ENCODE data around the gene MVB12B. TPM values are rescaled to one million over a fixed set of nuclear protein-coding genes. Genes with fewer than 3 reads are reported as not detected.
A peak's percentile ranks its signal among the peaks of the same experiment; 100 is the strongest.

The MVB12B gene
- total RNA-seq, 1 donor from 2014 or later: 20.2 TPM

- Mint-ChIP-seq H3K27ac (ENCODE audit: unreplicated experiment) (no peak overlapping the region), H3K4me1 (ENCODE audit: unreplicated experiment) (no peaks in the 10 kb centered on the region), H3K9me3 (ENCODE audit: unreplicated experiment) (no peaks in the 10 kb centered on the region), H3K27me3 (ENCODE audit: unreplicated experiment) (no peaks in the 10 kb centered on the region), H3K36me3 (ENCODE audit: unreplicated experiment) (peaks cover 14% of the 10 kb centered on the region), H3K4me3 (ENCODE audit: unreplicated experiment) (no peak overlapping the region)
- TF ChIP-seq, protein P1, sequence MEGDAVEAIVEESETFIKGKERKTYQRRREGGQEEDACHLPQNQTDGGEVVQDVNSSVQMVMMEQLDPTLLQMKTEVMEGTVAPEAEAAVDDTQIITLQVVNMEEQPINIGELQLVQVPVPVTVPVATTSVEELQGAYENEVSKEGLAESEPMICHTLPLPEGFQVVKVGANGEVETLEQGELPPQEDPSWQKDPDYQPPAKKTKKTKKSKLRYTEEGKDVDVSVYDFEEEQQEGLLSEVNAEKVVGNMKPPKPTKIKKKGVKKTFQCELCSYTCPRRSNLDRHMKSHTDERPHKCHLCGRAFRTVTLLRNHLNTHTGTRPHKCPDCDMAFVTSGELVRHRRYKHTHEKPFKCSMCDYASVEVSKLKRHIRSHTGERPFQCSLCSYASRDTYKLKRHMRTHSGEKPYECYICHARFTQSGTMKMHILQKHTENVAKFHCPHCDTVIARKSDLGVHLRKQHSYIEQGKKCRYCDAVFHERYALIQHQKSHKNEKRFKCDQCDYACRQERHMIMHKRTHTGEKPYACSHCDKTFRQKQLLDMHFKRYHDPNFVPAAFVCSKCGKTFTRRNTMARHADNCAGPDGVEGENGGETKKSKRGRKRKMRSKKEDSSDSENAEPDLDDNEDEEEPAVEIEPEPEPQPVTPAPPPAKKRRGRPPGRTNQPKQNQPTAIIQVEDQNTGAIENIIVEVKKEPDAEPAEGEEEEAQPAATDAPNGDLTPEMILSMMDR (IDR thresholded peaks at IDR 0.05): no peak
- DNase-seq (ENCODE audit: extremely low spot score, unreplicated experiment): peak; percentile 32
Measured at GRCh38 chr9:126456441-126457174, 130.0 kb downstream of the MVB12B start.

GRCh38 chr9:126457175-126457547 lies 130.5 kb downstream of the MVB12B start:
- H3K4me3 Mint-ChIP-seq (ENCODE audit: unreplicated experiment): no peak overlapping the region
- no peaks in the 10 kb centered on the region for H3K27me3 Mint-ChIP-seq (ENCODE audit: unreplicated experiment)
- H3K36me3 Mint-ChIP-seq (ENCODE audit: unreplicated experiment): peaks cover 14% of the 10 kb centered on the region
- no peaks in the 10 kb centered on the region for H3K9me3 Mint-ChIP-seq (ENCODE audit: unreplicated experiment)
- TF ChIP-seq, protein P1 (IDR thresholded peaks at IDR 0.05): no peak
- peak; percentile 57 for DNase-seq (ENCODE audit: extremely low spot score, unreplicated experiment)
- H3K4me1 Mint-ChIP-seq (ENCODE audit: unreplicated experiment): no peaks in the 10 kb centered on the region
- no peak overlapping the region for H3K27ac Mint-ChIP-seq (ENCODE audit: unreplicated experiment)

GRCh38 chr9:126457890-126458289 lies 131.3 kb downstream of the MVB12B start:
- Mint-ChIP-seq H3K27ac (ENCODE audit: unreplicated experiment) (no peak overlapping the region), H3K27me3 (ENCODE audit: unreplicated experiment) (no peaks in the 10 kb centered on the region), H3K9me3 (ENCODE audit: unreplicated experiment) (no peaks in the 10 kb centered on the region), H3K36me3 (ENCODE audit: unreplicated experiment) (peaks cover 14% of the 10 kb centered on the region), H3K4me3 (ENCODE audit: unreplicated experiment) (no peak overlapping the region), H3K4me1 (ENCODE audit: unreplicated experiment) (no peaks in the 10 kb centered on the region)
- no peak for DNase-seq (ENCODE audit: extremely low spot score, unreplicated experiment)
- TF ChIP-seq, protein P1 (IDR thresholded peaks at IDR 0.05): no peak

- TF ChIP-seq, protein P1 (IDR thresholded peaks at IDR 0.05): no peak
- Mint-ChIP-seq H3K9me3 (ENCODE audit: unreplicated experiment) (no peaks in the 10 kb centered on the region), H3K27me3 (ENCODE audit: unreplicated experiment) (no peaks in the 10 kb centered on the region), H3K4me3 (ENCODE audit: unreplicated experiment) (no peak overlapping the region), H3K4me1 (ENCODE audit: unreplicated experiment) (no peaks in the 10 kb centered on the region), H3K36me3 (ENCODE audit: unreplicated experiment) (peaks cover 14% of the 10 kb centered on the region), H3K27ac (ENCODE audit: unreplicated experiment) (no peak overlapping the region)
- no peak for DNase-seq (ENCODE audit: extremely low spot score, unreplicated experiment)
Measured at GRCh38 chr9:126459126-126459525, 132.5 kb downstream of the MVB12B start.

DNA sequence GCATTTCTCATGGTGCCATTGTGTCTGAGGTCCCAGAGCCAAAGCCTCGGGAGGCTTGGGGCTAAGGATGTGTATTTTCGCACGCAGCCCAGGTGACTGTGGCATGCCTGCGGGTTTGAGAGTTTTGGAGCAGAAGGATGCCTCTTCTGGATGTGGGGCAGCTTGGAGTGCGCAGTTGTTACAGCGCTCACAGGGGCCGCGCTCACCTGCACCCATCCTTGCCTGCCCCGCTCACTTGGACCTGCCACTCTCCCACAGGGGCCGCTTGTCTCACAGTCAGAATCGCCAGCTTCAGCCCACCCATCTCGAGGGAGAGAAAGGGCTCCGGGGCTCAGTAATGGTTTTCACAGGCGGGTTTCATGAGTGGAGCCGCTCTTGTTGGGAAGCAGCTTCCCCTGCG lies 132.9 kb downstream of the MVB12B start:
- Mint-ChIP-seq H3K27me3 (ENCODE audit: unreplicated experiment) (no peaks in the 10 kb centered on the region), H3K27ac (ENCODE audit: unreplicated experiment) (no peak overlapping the region), H3K4me1 (ENCODE audit: unreplicated experiment) (no peaks in the 10 kb centered on the region), H3K36me3 (ENCODE audit: unreplicated experiment) (peaks cover 10% of the 10 kb centered on the region), H3K4me3 (ENCODE audit: unreplicated experiment) (no peak overlapping the region), H3K9me3 (ENCODE audit: unreplicated experiment) (no peaks in the 10 kb centered on the region)
- no peak for DNase-seq (ENCODE audit: extremely low spot score, unreplicated experiment)
- TF ChIP-seq, protein P1 (IDR thresholded peaks at IDR 0.05): no peak

Measured in osteocyte (in vitro differentiated cells).